IMR-90 (cell line): ENCODE measurements around the gene PIP4K2A.

ENCODE experiments used
- BHLHE40 ChIP-seq: fragments of 150-350 bp; IDR thresholded peaks from 2 replicates; pipeline ENCODE4 v1.6.1; 2016; ENCODE audit warnings: mild to moderate bottlenecking, low read depth, low read length
- CEBPB ChIP-seq: IDR thresholded peaks from 2 replicates; pipeline ENCODE4 v1.6.1; 2012; ENCODE audit warnings: low read depth, low read length, improper control_type of control experiment
- CHD1 ChIP-seq: IDR thresholded peaks from 2 replicates; pipeline ENCODE4 v1.6.1; 2012; ENCODE audit warnings: low read depth, low read length, improper control_type of control experiment
- CTCF ChIP-seq: conservative IDR thresholded peaks from 2 replicates; pipeline ENCODE4 v1.5.1; 2012; ENCODE audit warnings: mild to moderate bottlenecking, low read depth, low read length, improper control_type of control experiment
- FOS ChIP-seq: fragments of 150-350 bp; IDR thresholded peaks from 2 replicates; pipeline ENCODE4 v1.6.1; 2016; ENCODE audit warnings: low read depth, low read length
- MAFK ChIP-seq: IDR thresholded peaks from 2 replicates; pipeline ENCODE4 v1.6.1; 2012; ENCODE audit warnings: low read depth, low read length, improper control_type of control experiment
- MAZ ChIP-seq: IDR thresholded peaks from 2 replicates; pipeline ENCODE4 v1.6.1; 2012; ENCODE audit warnings: low read depth, mild to moderate bottlenecking, low read length, improper control_type of control experiment, moderate library complexity, borderline replicate concordance
- MXI1 ChIP-seq: IDR thresholded peaks from 2 replicates; pipeline ENCODE4 v1.6.1; 2012; ENCODE audit warnings: low read depth, mild to moderate bottlenecking, low read length, moderate library complexity, borderline replicate concordance
- NFE2L2 ChIP-seq: fragments of 150-350 bp; IDR thresholded peaks from 2 replicates; pipeline ENCODE4 v1.6.1; 2016; ENCODE audit warnings: low read depth, mild to moderate bottlenecking, low read length
- POLR2A ChIP-seq: IDR thresholded peaks from 2 replicates; pipeline ENCODE4 v1.6.1; 2012; ENCODE audit warnings: mild to moderate bottlenecking, low read depth, low read length
- RAD21 ChIP-seq: IDR thresholded peaks from 2 replicates; pipeline ENCODE4 v1.6.1; 2012; ENCODE audit warnings: low read length, improper control_type of control experiment
- RCOR1 ChIP-seq: IDR thresholded peaks from 2 replicates; pipeline ENCODE4 v1.6.1; 2012; ENCODE audit warnings: mild to moderate bottlenecking, low read length, improper control_type of control experiment; ENCODE audit not compliant: insufficient replicate concordance
- TF ChIP-seq, protein P1 (sequence below): fragments of 150-350 bp; IDR thresholded peaks from 2 replicates; pipeline ENCODE4 v1.6.1; 2016; ENCODE audit warnings: low read depth, mild to moderate bottlenecking, low read length, moderate library complexity, borderline replicate concordance

DNA sequence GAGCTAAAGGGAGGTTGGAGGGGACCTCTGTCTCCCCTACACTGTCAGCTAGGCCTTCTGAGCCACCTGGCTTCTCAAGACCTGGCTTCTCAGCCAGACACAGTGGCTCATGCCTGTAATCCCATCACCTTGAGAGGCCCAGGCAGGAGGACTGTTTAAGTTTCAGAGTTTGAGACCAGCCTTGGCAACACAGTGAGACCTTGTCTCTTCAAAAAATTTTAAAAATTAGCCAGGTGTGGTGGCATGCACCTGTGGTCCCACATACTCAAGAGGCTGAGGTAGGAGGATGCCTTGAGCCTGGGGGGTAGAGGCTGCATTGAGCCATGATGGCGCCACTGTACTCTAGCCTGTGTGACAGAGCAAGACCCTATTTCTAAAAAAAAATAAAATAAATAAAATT lies 33.1 kb downstream of the PIP4K2A start:
- TF ChIP-seq CTCF (no peak), POLR2A (no peak), RAD21 (no peak), CEBPB (no peak), FOS (no peak), NFE2L2 (no peak), RCOR1 (no peak), MAZ (no peak), BHLHE40 (no peak), MAFK (no peak), CHD1 (no peak), MXI1 (no peak)
- TF ChIP-seq, protein P1, sequence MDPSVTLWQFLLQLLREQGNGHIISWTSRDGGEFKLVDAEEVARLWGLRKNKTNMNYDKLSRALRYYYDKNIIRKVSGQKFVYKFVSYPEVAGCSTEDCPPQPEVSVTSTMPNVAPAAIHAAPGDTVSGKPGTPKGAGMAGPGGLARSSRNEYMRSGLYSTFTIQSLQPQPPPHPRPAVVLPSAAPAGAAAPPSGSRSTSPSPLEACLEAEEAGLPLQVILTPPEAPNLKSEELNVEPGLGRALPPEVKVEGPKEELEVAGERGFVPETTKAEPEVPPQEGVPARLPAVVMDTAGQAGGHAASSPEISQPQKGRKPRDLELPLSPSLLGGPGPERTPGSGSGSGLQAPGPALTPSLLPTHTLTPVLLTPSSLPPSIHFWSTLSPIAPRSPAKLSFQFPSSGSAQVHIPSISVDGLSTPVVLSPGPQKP = no peak
